HG02973 (cell line): ENCODE results near the gene ATF6.
"Not testable (repeated sequence)": the region's sequence is repeated elsewhere in the genome, so short reads cannot be mapped to it uniquely, and the experiment has no call there.

ENCODE experiments used
- ATAC-seq: cut with Tn5 transposase; IDR thresholded peaks from one replicate; pipeline ENCODE4 v1.9.1; 2021; ENCODE audit warnings: moderate library complexity; ENCODE audit not compliant: unreplicated experiment

The ATF6 gene, protein sequence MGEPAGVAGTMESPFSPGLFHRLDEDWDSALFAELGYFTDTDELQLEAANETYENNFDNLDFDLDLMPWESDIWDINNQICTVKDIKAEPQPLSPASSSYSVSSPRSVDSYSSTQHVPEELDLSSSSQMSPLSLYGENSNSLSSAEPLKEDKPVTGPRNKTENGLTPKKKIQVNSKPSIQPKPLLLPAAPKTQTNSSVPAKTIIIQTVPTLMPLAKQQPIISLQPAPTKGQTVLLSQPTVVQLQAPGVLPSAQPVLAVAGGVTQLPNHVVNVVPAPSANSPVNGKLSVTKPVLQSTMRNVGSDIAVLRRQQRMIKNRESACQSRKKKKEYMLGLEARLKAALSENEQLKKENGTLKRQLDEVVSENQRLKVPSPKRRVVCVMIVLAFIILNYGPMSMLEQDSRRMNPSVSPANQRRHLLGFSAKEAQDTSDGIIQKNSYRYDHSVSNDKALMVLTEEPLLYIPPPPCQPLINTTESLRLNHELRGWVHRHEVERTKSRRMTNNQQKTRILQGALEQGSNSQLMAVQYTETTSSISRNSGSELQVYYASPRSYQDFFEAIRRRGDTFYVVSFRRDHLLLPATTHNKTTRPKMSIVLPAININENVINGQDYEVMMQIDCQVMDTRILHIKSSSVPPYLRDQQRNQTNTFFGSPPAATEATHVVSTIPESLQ

GRCh38 chr1:161766102-161766981 lies at the start of gene ATF6:
ATF6 (plus strand) TSS chr1:161766320; CDS start chr1:161766361, 41 bp downstream.
- ATAC-seq: peak; percentile 58

DNA sequence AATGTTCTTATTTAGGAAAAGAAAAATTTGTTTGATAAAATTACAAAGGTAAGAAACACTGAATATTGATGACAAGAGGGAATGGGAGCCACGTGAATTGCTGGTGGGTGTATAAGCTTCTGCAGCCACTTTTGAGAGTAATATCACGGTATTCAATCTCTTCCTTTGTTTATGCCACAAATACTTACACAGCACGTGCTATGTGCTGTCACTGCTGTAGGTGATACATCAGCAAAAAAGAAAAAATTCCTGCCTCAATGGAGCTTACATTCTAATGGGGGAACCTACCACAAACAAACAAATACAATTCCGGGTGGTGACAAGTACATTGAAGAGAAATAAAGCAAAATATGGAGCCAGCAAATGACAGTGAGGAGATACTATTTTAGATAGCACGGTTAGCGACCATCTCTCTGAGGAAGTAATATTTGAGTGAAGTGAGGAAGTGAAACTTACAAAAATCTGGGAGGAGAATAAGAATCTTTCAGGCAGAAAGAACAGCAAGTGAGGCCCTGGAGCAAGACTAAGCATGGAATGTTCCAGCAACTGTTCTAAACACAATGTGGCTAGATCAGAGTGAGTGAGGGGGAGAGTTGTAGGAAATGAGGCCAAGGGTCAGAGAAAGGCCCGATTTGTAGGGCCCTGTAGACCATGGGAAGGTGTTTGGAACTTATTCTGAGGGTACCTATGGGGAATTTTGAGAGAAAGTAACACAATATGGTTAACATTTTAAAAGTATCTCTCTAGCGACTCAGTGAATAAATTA lies 47.4 kb upstream of the ATF6 start:
- ATAC-seq: peak; percentile 66

DNA sequence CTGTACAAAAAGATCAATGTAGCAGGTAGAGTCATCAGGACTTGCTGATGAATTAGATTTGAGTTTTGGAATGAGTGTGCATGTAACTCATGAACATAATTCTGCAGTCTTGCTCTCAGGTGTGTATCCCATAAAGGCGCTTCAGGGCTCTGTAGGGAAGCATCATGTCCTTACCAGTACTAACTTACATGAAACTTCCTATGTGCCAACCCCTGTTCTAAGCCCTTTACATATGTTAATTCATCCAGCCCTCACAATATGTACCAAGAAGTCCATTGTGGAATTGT lies 46.9 kb upstream of the ATF6 start:
- peak; percentile 34 for ATAC-seq

DNA sequence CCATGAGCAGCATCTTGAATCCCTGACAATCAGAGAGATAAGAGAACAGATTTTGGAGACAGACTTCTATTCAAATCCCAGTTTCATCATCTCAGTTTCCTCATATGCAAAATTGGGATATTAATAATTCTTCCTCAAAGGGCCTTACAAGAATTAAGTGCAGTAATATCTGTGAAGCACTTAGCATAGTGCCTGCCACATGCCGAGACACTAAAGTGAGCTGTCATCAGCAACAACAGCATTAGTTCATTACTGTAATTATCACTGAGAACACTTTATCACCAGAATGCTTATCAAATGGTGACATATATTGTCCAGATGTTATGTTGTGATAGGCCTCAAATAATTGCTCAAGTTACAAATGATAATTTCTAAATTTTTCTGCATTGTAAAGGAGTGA lies 45.7 kb upstream of the ATF6 start:
- ATAC-seq: no peak

- ATAC-seq: no peak
These were observed 45.0 kb upstream of the ATF6 start, which contains the start of gene FCRLB for GRCh38 chr1:161720956-161721737. FCRLB (plus strand) TSS chr1:161721544; CDS start chr1:161722673, 1,129 bp downstream.

- no peak for ATAC-seq
These were observed 44.3 kb upstream of the ATF6 start for GRCh38 chr1:161721738-161722343.

GRCh38 chr1:161722406-161722805 lies 43.7 kb upstream of the ATF6 start:
- ATAC-seq: no peak

DNA sequence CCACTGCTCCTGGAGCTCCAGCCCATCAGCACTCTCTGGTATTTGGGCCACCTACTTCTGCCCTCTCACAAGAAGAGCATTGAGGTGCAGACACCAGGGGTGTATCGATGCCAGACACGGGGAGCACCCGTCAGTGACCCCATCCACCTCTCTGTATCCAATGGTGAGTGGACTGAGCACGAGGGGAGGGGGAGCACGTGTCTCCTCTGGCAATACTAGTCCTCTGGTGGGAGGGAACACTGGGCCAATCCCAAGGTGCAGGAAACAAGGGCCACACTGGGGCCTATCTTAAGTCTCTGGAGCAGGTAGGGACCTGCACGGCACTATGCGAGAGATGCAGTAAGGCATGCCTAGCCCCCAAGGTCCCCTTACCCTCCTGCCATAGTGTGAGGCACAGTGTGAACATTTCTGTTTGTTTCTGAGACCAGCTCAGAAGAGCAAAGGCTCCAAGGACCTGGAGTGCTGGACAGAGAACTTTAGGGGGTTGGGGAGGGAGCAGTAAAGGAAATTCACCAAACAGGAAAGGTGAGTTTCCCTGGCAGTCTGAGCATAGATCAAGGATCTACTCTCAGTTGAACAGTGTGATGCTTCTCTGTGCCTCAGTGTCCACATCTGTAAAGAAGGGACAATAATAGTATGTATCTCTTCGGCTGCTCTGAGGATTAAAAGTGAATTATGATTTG lies 42.5 kb upstream of the ATF6 start:
- no peak for ATAC-seq

GRCh38 chr1:161725258-161725907 lies 40.7 kb upstream of the ATF6 start:
- ATAC-seq: not testable (repeated sequence)

GRCh38 chr1:161725908-161726472 lies 40.1 kb upstream of the ATF6 start:
- peak; percentile 23 for ATAC-seq

DNA sequence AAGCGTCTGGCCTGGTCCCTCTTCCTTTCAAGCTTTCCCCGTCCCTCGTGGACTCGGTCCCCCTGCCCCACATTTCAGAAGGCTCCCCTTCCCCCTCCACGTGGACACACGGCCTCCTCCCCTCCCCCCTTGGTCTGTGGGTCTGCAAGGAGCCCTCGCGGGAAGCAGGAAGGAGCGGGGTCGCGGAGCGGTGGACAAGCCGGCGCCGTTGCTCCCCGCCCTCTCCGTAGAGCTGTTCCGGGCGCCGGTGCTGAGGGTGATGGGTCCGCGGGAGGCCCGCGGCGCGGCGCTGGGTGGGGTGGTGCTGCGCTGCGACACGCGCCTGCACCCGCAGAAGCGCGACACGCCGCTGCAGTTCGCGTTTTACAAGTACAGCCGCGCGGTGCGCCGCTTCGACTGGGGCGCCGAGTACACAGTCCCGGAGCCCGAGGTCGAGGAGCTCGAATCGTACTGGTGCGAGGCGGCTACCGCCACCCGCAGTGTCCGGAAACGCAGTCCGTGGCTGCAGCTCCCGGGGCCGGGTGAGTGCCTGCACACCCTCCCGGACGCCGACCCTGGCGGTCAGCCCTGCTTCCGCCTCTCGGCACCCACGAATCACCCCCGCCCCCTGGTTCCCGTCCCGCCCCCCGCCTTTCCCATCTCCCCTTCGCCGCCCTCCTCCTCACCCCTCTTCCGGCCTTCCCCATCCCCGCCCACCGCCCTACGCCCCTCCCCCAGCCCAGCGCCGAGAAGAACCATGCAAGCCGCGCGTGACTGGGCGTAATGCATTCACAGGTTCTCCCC lies 39.5 kb upstream of the ATF6 start:
- ATAC-seq: peak; percentile 38

DNA sequence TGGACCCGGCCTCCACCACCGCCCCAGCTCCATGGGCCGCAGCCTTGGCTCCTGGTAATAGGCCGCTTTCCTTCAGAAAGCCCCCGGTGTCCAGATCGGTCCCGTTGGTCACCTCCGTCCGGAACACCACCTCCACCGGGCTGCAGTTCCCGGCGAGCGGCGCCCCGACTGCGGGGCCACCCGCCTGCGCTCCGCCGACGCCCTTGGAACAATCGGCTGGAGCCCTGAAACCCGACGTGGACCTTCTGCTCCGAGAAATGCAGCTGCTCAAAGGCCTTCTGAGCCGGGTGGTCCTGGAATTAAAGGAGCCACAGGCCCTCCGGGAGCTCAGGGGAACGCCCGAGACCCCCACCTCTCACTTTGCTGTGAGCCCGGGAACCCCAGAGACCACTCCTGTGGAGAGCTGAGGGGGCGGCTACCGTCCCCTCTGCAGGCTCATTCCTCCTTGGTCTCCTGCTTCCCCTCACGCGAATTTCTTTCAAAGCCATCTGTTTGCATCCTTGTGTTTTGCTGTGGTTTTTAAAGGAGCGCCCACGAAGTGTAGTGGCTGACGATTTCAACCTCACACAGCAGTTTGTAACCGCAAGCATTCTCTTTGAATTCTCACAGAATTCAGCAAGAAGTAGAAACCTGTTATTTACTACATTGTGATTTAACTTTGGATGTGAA lies 38.7 kb upstream of the ATF6 start:
- peak; percentile 12 for ATAC-seq

DNA sequence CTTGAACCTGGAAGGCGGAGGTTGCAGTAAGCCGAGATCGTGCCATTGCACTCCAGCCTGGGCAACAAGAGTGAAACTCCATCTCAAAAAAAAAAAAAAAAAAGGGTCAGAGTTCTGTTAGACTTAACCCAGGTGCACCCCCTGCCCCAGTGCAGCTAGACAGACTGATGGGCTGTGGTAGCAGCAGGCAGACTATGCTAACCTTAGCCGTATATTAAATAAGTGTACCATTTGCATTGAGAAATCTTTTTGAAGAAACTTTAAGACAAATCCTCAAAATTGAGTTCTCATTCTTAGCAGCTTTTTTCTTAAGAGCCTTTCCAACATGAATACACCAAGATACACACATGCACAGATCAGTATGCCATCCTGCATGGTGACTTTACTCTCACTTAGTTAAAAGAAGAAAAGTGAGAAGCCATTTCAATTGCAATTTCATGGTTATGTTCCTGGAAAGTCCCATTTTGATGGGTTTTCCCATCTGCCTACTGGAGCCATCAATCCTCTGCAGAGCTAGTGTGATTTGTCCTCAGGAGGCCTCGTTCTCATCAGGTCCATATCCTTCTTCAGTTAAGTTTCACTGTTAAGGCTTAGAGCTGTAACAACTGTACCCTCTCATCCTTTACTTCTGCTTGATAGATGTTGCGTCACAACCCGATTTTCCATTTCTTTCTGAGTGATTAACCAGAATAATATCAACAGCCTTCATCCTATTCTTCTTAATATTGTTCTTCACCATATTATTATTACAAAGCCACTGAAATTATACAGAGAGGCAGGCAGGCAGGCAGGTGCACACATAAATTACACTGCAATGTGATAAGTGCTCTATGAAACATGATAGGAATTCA lies 37.5 kb upstream of the ATF6 start:
- ATAC-seq: no peak

- ATAC-seq: no peak
These were observed 36.0 kb upstream of the ATF6 start for GRCh38 chr1:161730050-161730564.

GRCh38 chr1:161731241-161731640 lies 34.9 kb upstream of the ATF6 start:
- no peak for ATAC-seq
